Prostate gland (tissue), 2 donors: ENCODE measurements around the gene UNC79. TPM values are rescaled to one million over a fixed set of nuclear protein-coding genes. Genes with fewer than 3 reads are reported as not detected.

Source experiments
- DNase-seq: peaks from one replicate; pipeline ENCODE4 v3.0.0-alpha.2; 2019; ENCODE audit warnings: low spot score
- H3K27ac ChIP-seq, 2 donors: fragments of 200-600 bp; sonication (generic); 2 replicates each; pipeline ENCODE4 v1.5.1; 2017 to 2019
- H3K27me3 ChIP-seq: fragments of 200-600 bp; sonication (generic); replicated peaks from 2 replicates; pipeline ENCODE4 v1.5.1; 2019; ENCODE audit not compliant: insufficient read depth
- H3K36me3 ChIP-seq, 2 donors: fragments of 200-600 bp; sonication (generic); 1 replicate in 1 of 2; 2 replicates in 1 of 2; pipeline versions ENCODE4 v1.5.1 to v1.8.1; 2017 to 2019
- H3K4me1 ChIP-seq: fragments of 200-600 bp; sonication (generic); replicated peaks from 2 replicates; pipeline ENCODE4 v1.5.1; 2019
- H3K4me3 ChIP-seq, 2 donors: fragments of 200-600 bp; sonication (generic); 2 replicates each; pipeline ENCODE4 v1.5.1; 2017 to 2019
- H3K9me3 ChIP-seq: fragments of 200-600 bp; sonication (generic); 2 replicates; pipeline ENCODE4 v1.5.1; 2017
- CTCF ChIP-seq, 4 experiments: fragments of 200-600 bp in 2 of 4; fragments of 450-650 bp in 2 of 4; sonication (generic) in 2 of 4; IDR thresholded peaks; 1 replicate in 3 of 4; 2 replicates in 1 of 4; pipeline ENCODE4 v1.5.1; 2016 to 2019; ENCODE audit warnings: antibody characterized with exemption in 4 of 4, mild to moderate bottlenecking in 2 of 4, moderate library complexity in 2 of 4
- POLR2A ChIP-seq: fragments of 450-650 bp; IDR thresholded peaks from one replicate; pipeline ENCODE4 v1.6.1; 2016; ENCODE audit warnings: antibody characterized with exemption, mild to moderate bottlenecking
- POLR2AphosphoS5 ChIP-seq: sonication (generic); formaldehyde crosslinking; IDR thresholded peaks from one replicate; pipeline ENCODE4 v1.6.1; 2017; ENCODE audit warnings: antibody characterized with exemption
- WGBS: methylation state at CpG from one replicate; pipeline ENCODE4 v1.1.5; 2018; 5-methylcytosine and 5-hydroxymethylcytosine counted together
- intact Hi-C: fragments of 100-400 bp; cut with DNase I; formaldehyde crosslinking; loops from one replicate; pipeline ENCODE4 v1.14.2; 2022
- total RNA-seq, 2 donors: library from RNA; depleted of rRNA; stranded (reverse); fragments of >200 nt; gene quantifications; one replicate each; pipeline ENCODE4 v1.1.0, GENCODE V29; 2016

The UNC79 gene
- total RNA-seq, 2 donors from 2014 or later, result 0.32 to 1.0 TPM

- Histone ChIP-seq H3K27ac (no peak overlapping the region), H3K36me3 (no peaks in the 10 kb centered on the region), H3K4me3 (no peak overlapping the region), H3K27me3 (no peaks in the 10 kb centered on the region), H3K4me1 (no peaks in the 10 kb centered on the region), H3K9me3 (no peaks in the 10 kb centered on the region)
- no peak for DNase-seq
- 97% methylated on average over 6 of the region's 6 CpGs for WGBS
- TF ChIP-seq POLR2A (no peak), POLR2AphosphoS5 (no peak), CTCF (IDR thresholded peaks at IDR 0.05) (no peak)
- intact Hi-C loops, result no loop called here
Measured at GRCh38 chr14:93703941-93704340, 273.2 kb downstream of the UNC79 start.

GRCh38 chr14:93705513-93706156 is 274.9 kb downstream of the UNC79 start:
- no peaks in the 10 kb centered on the region for H3K9me3 ChIP-seq
- WGBS, result 92% methylated on average over 15 of the region's 15 CpGs
- H3K4me1 ChIP-seq, result no peaks in the 10 kb centered on the region
- no peak overlapping the region for H3K27ac ChIP-seq
- no peaks in the 10 kb centered on the region for H3K27me3 ChIP-seq
- H3K4me3 ChIP-seq, result no peak overlapping the region
- TF ChIP-seq POLR2A (no peak), CTCF (IDR thresholded peaks at IDR 0.05) (no peak), POLR2AphosphoS5 (no peak)
- intact Hi-C loops, result no loop called here
- no peak for DNase-seq
- H3K36me3 ChIP-seq, result no peaks in the 10 kb centered on the region

- Histone ChIP-seq H3K27me3 (no peaks in the 10 kb centered on the region), H3K4me3 (no peak overlapping the region), H3K27ac (no peak overlapping the region), H3K9me3 (no peaks in the 10 kb centered on the region), H3K36me3 (no peaks in the 10 kb centered on the region), H3K4me1 (no peaks in the 10 kb centered on the region)
- DNase-seq, result no peak
- intact Hi-C loops, result no loop called here
- WGBS, result 82% methylated on average over 21 of the region's 21 CpGs
- TF ChIP-seq POLR2AphosphoS5 (no peak), CTCF (IDR thresholded peaks at IDR 0.05) (no peak), POLR2A (no peak)
Measured at GRCh38 chr14:93706360-93706955, 275.7 kb downstream of the UNC79 start.

GRCh38 chr14:93707475-93707874 is 276.7 kb downstream of the UNC79 start:
- intact Hi-C loops, result no loop called here
- WGBS, result 34% methylated on average over 3 of the region's 3 CpGs
- no peak overlapping the region for H3K27ac ChIP-seq

More at GRCh38 chr14:93707475-93707874, 276.7 kb downstream of the UNC79 start:
- Histone ChIP-seq H3K27me3 (no peaks in the 10 kb centered on the region), H3K36me3 (no peaks in the 10 kb centered on the region), H3K4me3 (no peak overlapping the region), H3K9me3 (no peaks in the 10 kb centered on the region), H3K4me1 (no peaks in the 10 kb centered on the region)
- no peak for TF ChIP-seq POLR2A
- TF ChIP-seq POLR2AphosphoS5, result no peak
- TF ChIP-seq CTCF (IDR thresholded peaks at IDR 0.05), result no peak
- no peak for DNase-seq
